NCI-H510A treated with DMSO at 0.1 percent for 48 hours (cell line): Measurements from ENCODE around the gene KLHL40.
A peak's percentile ranks its signal among the peaks of the same experiment; 100 is the strongest.
"Not testable (repeated sequence)": the region's sequence is repeated elsewhere in the genome, so short reads cannot be mapped to it uniquely, and the experiment has no call there.

ENCODE experiments used
- DNase-seq: peaks from one replicate; lab custom pipeline; 2025; lab: John Stamatoyannopoulos, UW

KLHL40 gene

DNA sequence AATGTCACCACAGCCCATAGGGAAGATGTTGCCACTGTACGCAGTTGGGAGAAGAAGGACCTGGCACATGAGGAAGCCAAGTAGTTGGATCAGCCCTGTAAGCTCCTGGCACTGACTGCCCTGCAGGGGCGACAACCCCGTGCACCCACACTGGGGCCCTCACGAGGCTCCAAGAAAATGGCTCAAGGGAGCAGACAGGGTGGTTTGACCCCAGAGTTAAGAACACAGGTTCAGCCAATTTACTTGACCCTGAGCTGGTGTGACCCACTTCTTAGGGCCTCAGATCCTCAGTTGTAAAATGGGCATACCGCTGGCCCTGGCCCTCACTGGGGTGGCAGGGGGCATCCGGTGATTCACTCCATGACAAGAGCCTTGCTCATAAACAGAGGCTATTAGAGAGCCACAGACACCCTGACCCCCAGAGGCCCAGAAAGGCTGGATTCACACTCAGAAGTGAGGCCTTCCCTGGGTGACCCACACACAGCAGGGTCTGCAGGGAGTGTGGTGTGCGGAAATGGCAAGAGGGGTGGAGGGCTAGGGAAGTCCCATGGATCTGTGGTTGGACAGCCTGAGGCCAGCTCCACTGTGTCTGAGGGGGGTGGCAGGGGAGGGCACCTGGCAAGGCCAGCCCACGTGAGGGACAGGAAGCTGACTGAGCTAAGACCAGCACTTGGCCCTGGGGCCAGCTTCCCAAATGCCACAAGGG lies 19.0 kb downstream of the KLHL40 start:
- DNase-seq: no peak

- peak; percentile 28 for DNase-seq
Observed at GRCh38 chr3:42705058-42705767, 19.9 kb downstream of the KLHL40 start.

GRCh38 chr3:42705962-42706585 lies 20.7 kb downstream of the KLHL40 start:
- DNase-seq: no peak

DNA sequence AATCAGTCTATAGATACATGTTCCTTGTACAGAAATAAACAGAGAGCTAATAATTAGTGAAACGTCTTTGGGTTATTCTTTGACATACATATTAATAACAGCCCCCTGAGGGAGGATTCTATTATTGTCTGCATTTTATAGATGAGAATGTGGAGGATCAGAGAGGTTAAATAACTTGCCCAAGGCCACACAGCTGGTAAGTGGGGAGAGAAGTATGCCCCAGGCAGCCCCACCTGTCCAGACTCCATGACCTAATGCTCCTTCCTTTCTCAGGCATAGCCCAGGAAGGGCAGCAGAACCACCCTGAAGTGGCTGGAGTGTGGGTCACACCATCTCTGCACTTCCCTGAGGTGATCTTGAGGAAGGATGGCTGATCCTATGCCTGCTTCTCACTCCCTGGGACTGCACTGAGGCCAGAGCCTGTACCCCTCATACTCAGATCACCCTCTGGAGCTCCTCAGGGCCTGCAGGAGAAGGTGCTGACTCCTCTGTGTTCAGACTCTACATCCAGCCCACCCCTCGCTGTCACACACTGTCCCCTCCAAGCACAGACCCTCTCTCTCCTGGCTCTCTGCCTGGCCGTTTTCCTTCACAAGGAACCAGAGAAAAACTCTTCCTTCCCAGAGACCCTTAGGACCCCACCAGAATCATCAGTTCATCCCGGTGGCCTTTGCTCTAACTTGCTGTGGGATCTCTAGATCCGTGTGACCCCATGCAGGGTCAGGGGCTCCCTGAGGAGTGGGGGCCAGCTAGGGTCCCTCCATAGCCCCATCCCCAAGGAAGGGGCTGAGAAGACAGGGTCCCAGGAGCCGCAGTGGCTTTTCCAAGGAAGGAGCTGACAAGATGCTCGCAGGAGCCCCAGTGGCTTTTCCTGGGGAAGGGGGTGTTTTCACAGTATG lies 21.6 kb downstream of the KLHL40 start:
- no peak for DNase-seq

DNA sequence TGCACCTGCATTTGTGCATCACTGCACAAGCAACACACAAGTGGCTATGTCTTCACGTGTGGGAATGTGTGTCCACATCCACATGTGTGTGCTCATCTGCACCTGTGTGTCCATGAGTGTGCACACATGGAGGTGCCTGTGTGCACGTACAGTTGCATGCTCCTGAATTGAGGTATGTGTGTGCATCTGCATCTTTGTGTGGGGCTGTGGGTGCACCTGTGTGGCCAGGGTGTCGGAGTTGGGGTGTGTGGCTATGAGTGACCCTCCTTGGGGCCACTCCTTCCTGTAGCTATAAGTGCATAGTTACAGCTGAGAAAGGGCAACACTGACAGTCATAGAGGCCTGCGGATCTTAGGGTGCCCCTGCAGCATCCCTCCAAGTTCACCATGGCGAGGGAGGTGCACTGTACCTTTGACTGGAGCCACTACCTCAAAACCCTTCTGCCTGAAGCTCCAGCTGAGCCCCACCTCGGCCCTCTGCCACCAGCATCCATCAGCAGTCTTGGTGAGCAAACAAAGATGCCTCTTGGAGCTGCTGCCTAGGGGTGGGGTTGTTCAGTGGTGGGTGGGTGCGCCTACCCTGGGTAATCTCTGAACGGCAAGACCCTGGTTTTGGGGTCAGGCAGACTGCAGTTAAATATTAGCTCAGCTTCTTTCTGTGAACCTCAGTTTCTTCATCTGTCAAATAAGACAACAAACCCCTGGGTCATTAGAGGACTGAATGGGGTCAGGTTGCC lies 22.5 kb downstream of the KLHL40 start:
- no peak for DNase-seq

- DNase-seq: no peak
Observed at GRCh38 chr3:42708611-42709151, 23.3 kb downstream of the KLHL40 start.

GRCh38 chr3:42709621-42710020 lies 24.3 kb downstream of the KLHL40 start:
- DNase-seq: no peak

DNA sequence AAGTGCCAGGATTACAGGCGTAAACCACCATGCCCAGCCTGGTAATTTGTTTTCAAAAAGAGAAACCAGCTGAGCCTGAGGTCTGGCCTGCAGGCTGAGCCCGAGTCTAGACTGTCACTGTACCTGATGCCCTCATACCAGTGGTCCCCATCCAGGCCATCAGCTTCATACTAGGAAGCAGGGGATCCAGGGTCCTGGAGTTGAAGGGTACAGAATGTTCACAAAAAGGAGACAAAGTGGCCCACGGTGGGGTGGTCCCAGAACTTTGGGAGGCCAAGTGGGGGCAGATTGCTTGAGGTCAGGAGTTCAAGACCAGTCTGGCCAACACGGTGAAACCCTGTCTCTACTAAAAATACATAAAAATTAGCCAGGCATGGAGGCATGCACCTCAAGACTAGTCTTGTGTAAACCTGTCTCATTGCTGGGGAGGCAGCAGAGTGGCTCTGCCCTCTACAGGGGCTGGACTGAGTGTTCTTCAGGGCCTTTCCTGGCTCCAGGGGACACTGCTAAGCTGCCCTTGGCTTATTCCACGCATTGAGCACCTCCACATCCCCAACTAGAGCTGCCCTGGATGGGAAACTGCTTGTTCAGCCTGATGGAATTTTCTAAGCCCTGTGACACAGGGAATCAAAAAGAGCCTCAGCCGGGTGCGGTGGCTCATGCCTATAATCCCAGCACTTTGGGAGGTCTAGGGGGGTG lies 25.1 kb downstream of the KLHL40 start:
- no peak for DNase-seq

DNA sequence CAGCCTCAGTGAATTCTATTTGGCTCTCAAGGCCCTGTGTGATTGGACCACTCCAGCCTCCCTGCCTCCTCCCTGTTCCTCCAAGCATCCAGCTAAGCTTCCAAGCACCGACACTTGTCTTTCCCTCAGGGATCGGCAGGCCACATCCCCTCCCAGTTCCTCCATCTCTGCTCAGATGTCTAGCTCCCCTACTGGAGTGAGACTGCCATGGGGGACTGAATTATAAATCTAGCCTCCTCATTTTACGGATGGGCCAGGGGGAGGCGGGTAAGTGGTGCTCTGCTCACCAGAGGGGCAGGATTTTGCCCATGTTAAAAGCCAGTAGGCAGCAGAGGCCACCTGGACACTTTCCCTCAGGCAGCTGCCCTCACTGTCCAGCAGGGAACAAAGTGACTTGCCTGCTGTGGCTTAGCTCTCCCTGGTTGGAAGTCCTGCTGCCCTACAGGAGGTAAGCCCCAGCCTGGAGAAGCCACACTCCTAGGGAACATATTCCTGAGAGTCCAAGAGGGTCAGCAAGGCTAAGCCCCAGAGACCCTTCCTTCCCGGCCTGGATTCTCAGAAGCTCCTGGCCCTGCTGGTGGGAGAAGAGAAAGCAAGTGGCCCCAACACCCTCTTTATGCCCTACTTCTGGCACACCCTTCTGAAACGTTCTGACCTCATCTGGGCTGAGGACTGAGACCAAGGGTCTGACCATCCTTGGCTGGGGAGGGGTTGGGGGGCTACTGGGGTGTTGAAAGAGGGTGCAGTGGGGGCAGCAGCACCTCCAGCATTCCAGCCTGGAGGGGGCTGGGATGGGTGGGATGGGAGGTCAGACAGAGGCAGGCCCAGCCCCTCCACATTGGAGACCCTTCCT lies 26.4 kb downstream of the KLHL40 start:
- DNase-seq: no peak

GRCh38 chr3:42712344-42712648 lies 27.0 kb downstream of the KLHL40 start:
- DNase-seq: no peak

- DNase-seq: no peak
Observed at GRCh38 chr3:42712688-42713372, 27.5 kb downstream of the KLHL40 start.

- no peak for DNase-seq
Observed at GRCh38 chr3:42713747-42714146, 28.4 kb downstream of the KLHL40 start.

DNA sequence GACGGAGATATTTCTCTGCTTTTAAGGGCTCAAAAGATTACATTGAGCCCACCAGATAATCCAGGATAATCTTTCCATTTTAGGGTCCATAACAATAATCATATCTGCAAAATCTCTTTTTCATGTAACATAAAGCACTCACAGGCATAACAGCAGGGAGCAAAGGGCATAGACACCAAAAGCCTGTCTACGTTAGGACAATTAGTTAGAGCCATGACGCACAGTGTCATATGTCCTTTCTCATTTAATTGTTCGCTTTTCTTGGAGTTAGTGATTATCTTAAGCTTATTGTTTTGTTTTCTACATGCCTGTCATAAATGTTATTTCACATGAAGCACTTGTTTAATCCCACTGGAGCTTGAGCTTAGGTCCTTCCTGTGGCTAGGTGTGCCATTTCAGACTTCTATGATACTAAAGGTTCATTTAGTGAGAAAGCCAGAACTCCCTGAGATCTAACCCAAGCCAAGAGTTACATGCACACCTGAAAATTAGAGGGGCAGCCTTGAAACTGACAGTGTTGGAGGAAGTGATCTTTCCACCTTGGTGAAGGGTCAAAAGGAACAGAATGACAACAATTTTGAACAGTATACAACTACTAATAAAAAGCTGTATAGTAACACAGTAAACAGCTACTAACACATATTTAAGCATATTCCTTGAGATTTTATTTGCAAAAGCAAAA lies 29.0 kb downstream of the KLHL40 start:
- no peak for DNase-seq

- no peak for DNase-seq
Observed at GRCh38 chr3:42717306-42717705, 32.0 kb downstream of the KLHL40 start.

DNA sequence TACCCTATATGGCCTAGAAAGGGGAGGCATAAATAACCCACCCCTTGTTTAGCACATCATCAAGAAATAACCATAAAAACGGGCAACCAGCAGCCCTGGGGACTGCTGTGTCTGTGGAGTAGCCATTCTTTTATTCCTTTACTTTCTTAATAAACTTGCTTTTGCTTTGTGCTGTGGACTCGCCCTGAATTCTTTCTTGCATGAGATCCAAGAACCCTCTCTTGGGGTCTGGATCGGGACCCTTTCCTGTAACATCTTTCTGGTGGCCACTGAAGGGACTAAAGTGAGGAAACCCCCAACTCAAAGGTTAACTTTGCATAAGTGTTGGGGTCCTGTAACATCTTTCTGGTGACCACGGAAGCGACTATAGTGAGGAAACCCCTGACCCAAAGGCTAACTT lies 33.0 kb downstream of the KLHL40 start:
- DNase-seq: no peak

DNA sequence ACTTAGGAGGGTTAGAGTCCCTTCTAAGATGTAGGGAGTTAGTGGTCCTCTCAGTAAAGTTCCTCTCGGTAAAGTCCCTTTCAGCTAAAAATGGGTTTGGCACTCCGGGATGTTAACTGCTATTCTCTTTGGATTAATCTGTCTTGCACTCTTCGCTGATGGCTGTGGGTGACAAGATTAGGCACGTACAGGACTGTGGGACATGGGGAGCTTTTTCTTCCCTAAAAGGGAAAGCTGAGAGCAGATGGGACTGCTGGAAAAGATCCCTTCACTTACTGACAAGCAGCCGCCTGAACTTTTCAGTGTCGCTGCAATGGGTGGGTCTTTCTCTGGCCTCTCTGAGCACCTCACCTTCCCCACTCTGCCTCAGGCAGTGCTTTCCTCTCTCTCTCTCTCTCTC lies 33.7 kb downstream of the KLHL40 start:
- DNase-seq: no peak

DNA sequence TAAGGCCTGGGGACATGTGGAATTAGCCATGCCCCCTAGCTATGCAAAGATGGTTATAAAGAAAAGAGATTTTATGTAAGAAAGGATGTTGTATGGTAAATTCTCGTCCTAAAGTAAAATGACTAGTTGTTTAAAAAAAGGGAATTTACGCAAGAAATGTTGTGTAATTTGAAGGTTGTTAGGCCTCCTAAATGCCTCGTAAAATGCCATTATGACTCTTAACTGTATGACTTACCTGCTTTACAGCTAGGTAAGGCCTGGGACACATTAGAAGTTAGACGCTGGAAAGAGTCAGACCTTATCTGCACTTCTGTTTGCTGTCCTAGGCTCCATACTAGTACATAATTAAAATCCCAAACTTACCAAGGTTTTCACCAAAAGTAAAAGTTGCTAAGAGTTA lies 34.8 kb downstream of the KLHL40 start:
- no peak for DNase-seq

DNA sequence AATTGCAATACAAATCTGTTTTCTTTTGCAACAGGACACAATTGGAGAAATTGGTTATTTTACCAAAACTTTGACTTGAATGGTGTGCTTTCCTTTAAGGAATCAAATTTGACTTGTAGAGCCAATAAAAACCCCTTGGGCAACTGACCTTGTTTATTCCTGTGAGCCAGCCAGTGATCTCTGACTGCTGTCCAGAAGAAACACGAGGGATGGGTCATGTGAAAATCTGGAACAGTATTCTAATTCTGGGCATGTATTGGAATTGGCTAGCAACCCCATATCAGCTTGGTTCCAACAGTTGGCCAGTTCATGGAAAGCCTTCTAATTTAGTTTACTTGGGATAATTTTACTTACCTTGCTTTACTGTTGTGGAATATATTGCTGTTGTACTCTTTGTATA lies 36.4 kb downstream of the KLHL40 start:
- DNase-seq: no peak

GRCh38 chr3:42722442-42722841 lies 37.1 kb downstream of the KLHL40 start:
- not testable (repeated sequence) for DNase-seq
